Measurements from ENCODE around the gene RIBC2.

DNA sequence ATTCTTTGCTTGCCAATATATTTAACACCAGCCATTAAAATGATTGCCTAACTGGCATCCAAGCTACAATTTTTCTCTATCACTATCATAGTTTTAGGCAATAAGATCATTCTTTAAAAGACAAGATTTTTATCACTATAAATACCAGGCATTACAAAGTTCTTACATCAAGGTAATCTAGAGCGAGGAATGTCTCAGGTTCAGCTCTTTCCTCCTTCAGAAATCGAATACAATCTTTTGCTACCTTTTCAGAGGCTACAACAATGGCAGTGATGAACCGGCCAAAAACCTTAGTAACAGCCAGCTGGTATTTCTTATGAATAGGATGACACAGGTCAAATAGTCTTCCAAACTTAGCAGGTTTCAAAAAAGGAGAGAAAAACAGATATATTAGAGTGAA is 23.9 kb upstream of the RIBC2 start:
- no peak for TF ChIP-seq FOXP2 (optimal IDR thresholded peaks at IDR 0.05; ENCODE audit: borderline replicate concordance, extremely low read depth, extremely low read length, insufficient read depth)
- TF ChIP-seq POLR2AphosphoS5 (IDR thresholded peaks at IDR 0.05; ENCODE audit: low read depth, low read length) = no peak
- TF ChIP-seq SIN3A (IDR thresholded peaks at IDR 0.05; ENCODE audit: borderline replicate concordance, insufficient read depth, low read length) = no peak
- no peak for TF ChIP-seq TAF1 (IDR thresholded peaks at IDR 0.05; ENCODE audit: borderline replicate concordance, insufficient read depth, low read length)

All from PFSK-1 (cell line).